Measurements from ENCODE around the gene PTPRE.

Gene PTPRE

DNA sequence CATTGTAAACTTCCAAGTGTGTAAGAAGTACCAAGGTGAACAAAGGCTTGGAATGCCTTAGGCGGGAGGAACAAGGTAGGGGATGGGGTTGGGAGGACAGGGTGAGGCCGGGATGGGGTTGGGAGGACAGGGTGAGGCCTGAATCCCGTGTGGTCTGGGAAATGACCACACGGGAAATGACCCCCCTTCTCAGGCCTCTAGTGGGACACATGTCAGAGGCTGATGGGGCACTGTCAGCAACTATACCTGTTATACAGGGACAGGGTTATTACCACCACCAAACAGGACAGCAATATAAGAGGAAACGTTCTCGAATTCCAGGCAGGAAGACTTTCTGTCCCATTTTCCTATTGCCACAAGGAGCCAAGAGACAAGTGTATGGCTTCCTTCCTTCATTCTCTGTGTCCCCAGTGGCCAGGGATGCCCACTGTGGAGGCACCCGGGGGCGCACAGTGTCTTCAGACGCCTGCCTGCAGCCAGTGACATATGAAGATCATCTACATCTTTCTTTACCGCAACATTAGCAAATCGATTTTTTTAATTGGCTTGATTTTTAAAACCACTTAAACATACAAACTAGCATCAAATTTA lies 218.0 kb downstream of the PTPRE start:
- ATAC-seq (no peak), DNase-seq (peak; percentile 14)

DNA sequence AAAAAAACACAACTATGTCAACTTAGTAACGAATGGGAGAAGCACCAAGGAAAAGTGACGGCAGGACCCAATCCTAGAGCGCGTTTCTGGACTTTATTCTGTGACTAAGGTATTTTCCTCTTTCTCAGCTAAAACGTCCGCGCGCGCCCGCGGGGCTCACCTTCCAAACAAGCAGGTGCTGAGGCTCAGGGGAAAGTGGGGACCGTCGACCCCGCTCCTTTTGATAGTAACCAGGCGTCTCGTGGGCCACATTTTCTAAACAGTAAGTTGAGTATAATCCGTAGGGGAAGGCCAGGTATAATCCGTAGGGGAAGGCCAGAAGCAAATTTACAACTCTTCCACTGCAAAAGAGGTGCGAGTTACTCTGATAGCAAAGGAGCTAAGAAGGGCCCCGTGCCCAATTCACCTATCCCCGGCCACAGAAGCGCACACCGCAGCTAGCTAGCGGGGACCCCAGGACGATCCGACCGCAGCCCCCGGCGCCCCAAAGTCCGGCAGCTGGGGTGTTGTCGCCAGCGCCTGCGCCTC lies 218.6 kb downstream of the PTPRE start:
- ATAC-seq: no peak

DNA sequence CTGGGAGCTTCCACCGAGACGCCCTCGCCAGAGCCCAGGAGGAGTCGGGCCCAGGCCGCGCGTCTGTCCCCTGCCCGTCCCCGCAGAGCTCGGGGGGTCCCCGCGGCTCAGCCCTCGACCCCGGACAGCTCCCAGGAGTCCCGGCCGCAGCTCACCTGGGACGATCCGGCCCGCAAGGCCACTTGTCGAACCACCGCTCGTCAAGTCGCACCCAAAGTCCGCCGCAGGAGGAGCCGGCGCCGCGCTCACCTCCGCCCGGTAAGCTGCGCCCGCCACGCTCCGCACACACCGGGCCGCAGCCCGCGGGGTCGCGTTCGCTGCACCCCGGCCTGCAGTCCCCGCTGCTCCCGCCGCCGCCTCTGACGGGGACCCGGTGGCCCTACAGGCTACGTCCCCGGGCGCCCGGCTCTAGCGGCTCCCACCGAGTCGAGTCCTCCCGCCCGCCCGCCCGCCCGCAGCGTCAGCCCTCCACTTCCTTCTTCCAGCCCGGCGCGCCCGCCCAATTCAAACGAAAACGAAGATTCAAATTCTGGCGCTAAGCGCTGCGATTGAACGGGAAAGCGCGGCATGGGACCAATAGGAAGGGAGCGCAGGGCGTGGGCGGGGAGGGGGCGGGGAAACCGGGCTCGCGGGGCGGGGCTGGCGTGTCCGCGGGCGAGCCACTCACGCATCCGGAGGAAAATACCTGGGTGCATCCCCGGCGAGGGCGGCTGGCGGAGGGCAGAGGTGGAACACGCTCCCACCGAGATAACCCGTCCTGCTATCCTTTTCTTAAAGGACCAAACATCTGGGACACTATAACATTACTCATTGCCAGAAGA lies 219.3 kb downstream of the PTPRE start, which contains the start of gene MKI67:
MKI67 (minus strand) TSS at position 480 of the 821 bp plus-strand sequence. CDS start 756 bp downstream, outside the sequence.
- ATAC-seq (peak; percentile 88), DNase-seq (peak; percentile 92)

More for the DNA sequence above, 218.6 kb downstream of the PTPRE start:
- peak; percentile 29 for DNase-seq

DNA sequence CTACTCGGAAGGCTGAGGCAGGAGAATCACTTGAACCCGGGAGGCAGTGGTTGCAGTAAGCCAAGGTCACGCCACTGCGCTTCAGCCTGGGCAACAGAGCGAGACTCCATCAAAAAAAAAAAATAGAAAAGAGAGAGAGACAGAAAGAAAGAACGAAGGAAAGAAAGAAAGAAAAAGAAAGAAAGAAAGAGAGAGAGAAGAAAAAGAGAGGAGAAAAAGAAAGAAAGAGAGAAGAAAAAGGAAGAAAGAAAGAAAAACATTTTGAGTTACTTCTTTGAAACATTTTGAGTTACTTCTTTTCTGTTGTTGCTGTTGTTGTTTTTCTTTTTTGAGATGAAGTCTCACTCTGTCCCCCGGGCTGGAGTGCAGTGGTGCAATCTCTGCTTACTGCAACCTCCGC lies 221.7 kb downstream of the PTPRE start:
- DNase-seq (no peak), ATAC-seq (no peak)

DNA sequence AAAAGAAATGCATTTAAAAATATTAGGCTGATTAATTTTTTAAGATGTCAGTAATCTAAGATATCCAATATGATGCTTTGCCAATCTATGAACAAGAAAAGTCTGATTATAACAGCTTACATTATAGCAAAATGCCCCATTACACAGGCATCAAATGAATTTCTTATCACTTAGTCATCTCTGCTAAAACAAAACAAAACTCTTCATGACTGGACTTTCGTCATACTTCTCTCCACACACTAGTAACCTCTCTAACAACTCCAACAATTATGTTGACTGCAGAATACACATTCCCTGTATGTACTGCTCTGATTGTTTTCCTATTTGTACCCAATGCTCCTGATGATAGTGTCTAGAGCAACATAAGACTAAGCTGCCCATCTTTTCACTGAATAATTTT lies 223.1 kb downstream of the PTPRE start:
- ATAC-seq (no peak), DNase-seq (no peak)

All from stimulated activated naive CD8-positive, alpha-beta T cell treated with anti-CD3 and anti-CD28 coated beads, Interleukin-15, Interleukin-2, amounts not matched to agents 100 U/mL and 50 U/mL, for 24 hours (primary cell).